GM21529 (cell line): ENCODE measurements around the gene POU6F2.
A peak's percentile ranks its signal among the peaks of the same experiment; 100 is the strongest.

Experiments
- ATAC-seq: cut with Tn5 transposase; IDR thresholded peaks from one replicate; pipeline ENCODE4 v1.9.1; 2021; ENCODE audit not compliant: unreplicated experiment

The POU6F2 gene

DNA sequence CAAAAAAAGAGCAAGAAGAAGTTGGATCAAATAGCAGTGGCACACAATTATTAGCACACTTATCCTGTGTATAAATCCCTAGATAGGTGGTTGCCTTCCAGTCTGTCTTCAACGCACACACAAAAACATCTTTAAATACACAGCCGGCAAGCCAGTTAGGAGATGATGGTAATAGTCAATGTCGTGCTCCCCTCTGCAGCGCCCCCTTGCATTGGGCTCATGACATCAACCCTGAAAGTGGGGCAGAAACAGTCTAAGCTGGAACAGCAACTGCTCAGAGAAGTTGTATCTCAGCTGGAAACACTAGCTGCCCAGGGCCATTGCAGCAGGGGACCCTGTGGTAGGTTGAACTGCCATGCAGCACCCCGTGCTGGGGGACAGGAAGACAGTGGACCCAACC lies 409.0 kb downstream of the POU6F2 start:
- ATAC-seq, result no peak

GRCh38 chr7:39392151-39392550 lies 414.4 kb downstream of the POU6F2 start:
- no peak for ATAC-seq

GRCh38 chr7:39394105-39394680 lies 416.5 kb downstream of the POU6F2 start:
- no peak for ATAC-seq

DNA sequence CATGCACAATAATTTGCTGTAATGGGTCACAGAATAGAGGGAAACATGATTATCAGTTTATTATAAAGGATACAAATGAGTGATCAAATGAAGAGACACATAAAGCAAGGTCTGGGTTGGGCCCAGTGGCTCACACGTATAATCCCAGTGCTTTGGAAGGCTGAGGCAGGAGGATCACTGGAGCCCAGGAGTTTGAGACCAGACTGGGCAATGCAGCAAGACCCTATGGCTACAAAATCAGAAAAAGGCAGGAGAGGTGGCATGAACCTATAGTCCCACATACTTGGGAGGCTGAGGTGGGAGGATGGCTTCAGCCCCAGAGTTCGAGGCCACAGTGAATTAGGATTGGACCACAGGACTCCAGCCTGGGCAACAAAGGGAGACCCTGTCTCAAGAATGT lies 421.7 kb downstream of the POU6F2 start:
- ATAC-seq, result no peak

DNA sequence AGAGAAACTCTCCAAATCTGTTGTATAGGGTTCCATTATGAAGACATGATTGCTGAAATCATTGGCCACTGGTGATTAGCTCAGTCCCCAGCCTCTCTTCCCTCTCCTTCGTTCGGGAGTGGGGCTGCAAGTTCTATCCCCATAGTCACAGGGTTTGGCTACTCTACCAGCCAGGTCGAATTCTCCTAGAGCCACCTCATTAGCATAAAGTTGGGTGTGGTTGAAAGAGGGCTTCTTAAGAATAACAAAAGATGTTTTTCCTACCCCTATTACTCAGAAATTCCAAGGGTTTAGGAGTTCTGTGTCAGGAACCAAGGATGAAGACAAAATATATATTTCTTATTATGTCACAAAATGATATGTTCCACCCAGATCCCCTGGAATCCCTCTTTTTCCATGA lies 422.3 kb downstream of the POU6F2 start:
- no peak for ATAC-seq

- ATAC-seq, result no peak
Observed at GRCh38 chr7:39400836-39401235, 423.1 kb downstream of the POU6F2 start.

DNA sequence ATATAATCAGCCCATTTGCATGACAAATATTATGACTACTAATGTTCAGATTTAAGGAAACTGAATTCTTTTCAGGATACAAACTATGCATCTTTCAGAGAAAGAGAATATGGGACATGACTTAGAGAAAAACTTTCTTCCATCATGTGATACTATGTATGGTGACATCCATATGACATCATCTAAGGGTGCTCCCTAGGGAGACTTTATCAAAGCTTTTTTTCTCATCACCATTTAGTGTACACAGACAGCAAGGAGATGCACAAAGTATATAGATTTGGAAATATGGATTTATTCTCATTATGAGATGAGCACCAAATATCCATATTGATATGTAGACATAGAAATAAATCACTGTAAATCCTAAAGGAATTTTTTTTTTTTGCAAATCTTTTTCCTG lies 424.3 kb downstream of the POU6F2 start:
- no peak for ATAC-seq

GRCh38 chr7:39404907-39405306 lies 427.2 kb downstream of the POU6F2 start:
- ATAC-seq, result no peak

- no peak for ATAC-seq
Observed at GRCh38 chr7:39405581-39405980, 427.9 kb downstream of the POU6F2 start.

GRCh38 chr7:39406467-39406866 lies 428.8 kb downstream of the POU6F2 start:
- no peak for ATAC-seq

GRCh38 chr7:39407137-39407536 lies 429.4 kb downstream of the POU6F2 start:
- no peak for ATAC-seq

- no peak for ATAC-seq
Observed at GRCh38 chr7:39407723-39408122, 430.0 kb downstream of the POU6F2 start.

DNA sequence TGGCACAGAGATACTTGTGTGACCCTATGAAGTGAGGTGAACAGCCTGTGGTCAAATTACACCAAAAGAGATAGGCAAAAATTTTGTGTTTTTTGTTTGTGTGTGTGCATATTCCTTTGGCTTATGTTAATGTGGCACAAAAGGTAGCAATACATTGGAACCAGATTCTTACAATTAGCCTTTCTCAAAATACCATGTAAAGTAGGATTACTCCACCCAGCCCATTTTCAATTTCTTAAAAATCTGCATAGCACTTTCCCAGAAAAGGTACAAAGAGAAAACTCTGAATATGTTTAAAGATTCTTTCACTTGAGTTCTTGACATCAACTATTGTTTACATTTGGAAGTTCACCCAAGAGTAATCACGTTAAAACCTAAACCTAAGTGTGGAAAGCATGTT lies 431.2 kb downstream of the POU6F2 start:
- no peak for ATAC-seq

- ATAC-seq, result no peak
Observed at GRCh38 chr7:39410582-39410981, 432.9 kb downstream of the POU6F2 start.

- no peak for ATAC-seq
Observed at GRCh38 chr7:39413636-39414223, 436.0 kb downstream of the POU6F2 start.

DNA sequence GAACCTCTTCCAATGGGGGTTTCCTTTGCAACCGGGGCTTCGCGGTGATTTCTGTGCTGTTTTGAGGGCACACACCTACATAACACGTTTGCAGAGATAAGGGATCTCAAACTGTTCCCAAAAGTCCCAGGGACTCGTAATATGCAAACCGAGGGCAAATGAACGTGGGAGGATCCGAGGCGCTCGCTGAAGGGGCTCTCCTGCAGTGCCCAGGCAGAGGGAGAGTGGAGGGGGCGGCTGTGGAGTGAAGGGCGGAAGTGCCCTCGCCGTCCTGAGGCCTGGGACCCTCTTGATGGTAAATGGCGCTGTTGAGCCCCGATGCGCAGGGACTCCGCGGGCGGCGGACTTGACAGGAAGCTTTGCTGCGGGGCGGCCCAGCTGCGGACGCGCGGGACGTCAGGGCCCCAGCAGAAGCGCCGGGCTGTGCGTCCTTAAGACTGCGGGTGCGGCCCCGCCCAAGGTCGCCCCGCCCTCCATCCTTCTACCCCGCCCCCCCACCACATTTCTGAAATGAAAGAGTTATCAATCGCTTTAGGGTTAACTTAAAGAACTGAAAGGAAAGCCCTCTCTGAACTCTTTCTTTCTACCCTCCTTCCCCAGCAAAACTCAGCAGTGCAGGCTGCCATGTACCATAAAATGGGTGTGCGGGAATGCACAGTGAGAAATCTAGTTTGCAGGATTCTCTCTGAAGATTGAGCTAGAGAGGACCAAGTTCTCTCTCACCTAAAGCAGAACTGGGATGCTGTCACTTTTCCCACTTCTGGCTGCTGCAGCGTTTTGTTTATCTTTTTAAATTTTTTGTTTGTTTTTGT lies 436.7 kb downstream of the POU6F2 start:
- ATAC-seq, result peak; percentile 87

DNA sequence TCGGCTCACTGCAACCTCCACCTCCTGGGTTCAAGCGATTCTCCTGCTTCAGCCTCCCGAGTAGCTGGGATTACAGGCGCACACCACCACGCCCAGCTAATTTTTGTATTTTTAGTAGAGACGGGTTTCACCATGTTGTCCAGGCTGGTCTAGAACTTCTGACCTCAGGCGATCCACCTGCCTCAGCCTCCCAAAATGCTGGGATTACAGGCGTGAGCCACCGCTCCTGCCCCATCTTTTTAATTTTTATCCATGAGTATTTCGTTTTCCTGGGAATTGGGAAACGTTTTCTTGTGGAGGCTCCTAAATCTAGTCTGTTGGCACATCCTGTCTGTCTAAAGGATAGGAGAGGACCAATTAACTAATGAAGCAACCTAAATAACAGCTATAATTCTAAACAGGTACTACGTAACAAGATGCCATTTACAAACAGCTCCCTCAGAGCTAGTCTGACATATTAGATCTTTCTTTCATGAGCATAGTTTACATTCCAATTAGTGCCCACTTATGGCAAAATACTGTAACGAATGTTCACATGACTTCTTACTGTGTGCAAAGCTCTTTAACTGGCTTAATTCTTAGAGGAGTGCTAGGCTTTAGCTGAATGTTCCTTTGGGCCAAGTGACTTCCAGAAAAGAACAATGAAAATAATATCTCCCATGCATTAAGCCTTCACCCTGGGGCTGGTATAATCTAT lies 437.5 kb downstream of the POU6F2 start:
- ATAC-seq, result no peak

DNA sequence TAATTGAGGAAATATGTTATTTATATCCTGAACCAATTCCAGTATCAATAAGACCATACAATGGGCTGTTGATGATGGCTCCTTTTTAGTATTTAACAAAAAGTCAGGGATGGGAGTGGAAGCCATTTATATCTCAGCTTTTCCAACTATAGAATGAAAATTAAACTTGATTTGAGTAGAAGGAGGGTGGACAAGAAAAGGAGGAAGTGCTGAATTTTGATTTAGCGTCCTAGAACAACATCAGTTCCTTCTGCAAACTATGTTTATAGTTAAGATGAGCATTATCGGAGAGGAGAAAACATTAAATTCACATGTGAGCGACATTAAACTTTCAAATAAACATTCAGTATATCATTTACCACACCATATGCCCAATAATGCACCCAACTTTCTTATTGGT lies 439.2 kb downstream of the POU6F2 start:
- no peak for ATAC-seq

DNA sequence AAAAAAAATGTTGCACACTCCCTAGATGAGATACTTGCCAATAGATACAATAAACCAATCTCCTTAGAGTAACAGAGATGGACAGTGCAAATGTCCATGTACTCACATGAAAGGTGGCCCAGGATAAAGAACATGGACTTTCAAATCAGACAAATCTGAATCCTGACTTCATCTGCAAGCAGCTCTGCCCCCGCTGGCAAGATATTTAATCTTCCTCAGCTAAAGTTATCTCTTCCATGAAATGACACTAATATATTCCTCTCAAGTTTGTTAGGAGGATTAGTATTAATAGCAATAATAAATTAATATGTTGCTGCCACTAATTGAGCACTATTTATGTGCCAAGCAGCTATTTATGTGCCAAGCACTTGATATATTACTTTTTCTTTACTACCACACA lies 439.9 kb downstream of the POU6F2 start:
- no peak for ATAC-seq

GRCh38 chr7:39421251-39421650 lies 443.5 kb downstream of the POU6F2 start:
- ATAC-seq, result no peak

DNA sequence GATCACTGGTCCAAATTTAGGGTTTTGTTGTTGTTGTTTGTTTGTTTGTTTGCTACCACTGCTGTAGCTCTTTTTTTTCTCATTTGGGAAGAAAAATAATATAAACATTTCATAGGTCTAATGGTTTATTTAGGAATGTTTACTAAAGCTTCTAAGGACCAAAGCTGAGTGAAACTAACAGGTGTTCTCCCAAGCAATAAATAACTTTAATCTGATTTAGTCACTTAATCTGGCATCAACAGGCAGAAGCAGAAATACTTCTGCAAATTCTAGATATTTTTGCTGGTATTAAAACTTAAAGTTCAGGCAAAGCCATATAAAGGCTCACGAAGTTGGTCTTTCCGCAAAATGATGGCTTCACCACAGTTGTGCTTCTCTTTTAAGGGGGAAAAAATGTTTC lies 444.0 kb downstream of the POU6F2 start:
- ATAC-seq, result no peak

DNA sequence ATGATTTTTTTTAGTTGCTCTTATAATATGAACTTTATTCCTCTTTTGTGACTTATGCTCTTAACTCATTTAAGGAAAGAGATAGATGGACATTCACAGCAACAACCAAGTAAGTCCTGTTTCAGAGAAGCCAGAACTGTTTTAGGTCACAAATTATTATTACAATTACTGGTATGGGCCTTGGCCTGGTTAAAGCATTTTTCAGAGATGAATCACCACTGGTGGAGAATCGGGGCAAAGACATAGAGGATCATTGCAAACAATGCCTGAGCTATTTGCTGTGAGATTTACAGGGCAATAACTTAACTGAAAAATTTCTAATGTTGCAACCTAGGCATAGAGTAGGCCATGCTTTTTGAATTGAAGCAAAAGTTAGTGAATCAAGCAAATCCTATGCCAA lies 450.5 kb downstream of the POU6F2 start:
- ATAC-seq, result no peak
